Thyroid gland (tissue), 4 donors: Measurements from ENCODE around the gene SYT1. TPM values are rescaled to one million over a fixed set of nuclear protein-coding genes. Genes with fewer than 3 reads are reported as not detected.

Source experiments
- DNase-seq, 2 donors: peaks; one replicate each; pipeline ENCODE4 v3.0.0-alpha.2; 2019
- H3K27ac ChIP-seq, 3 donors: fragments of 200-600 bp; sonication (generic); 1 replicate in 2 of 3; 2 replicates in 1 of 3; pipeline ENCODE4 v1.5.1; 2016 to 2019; ENCODE audit warnings: mild to moderate bottlenecking in 1 of 3, moderate library complexity in 1 of 3
- H3K27me3 ChIP-seq: fragments of 200-600 bp; sonication (generic); one replicate; pipeline ENCODE4 v1.5.1; 2019
- H3K36me3 ChIP-seq, 2 donors: fragments of 200-600 bp; sonication (generic); one replicate each; pipeline ENCODE4 v1.5.1; 2016 to 2019
- H3K4me1 ChIP-seq, 2 donors: fragments of 200-600 bp; sonication (generic); one replicate each; pipeline ENCODE4 v1.5.1; 2017 to 2019
- H3K4me3 ChIP-seq, 3 donors: fragments of 200-600 bp; sonication (generic); replicated peaks in 1 of 3; 1 replicate in 2 of 3; 2 replicates in 1 of 3; pipeline ENCODE4 v1.5.1; 2016; ENCODE audit warnings: mild to moderate bottlenecking in 1 of 3
- H3K9me3 ChIP-seq: fragments of 200-600 bp; sonication (generic); one replicate; pipeline ENCODE4 v1.5.1; 2017
- POLR2A ChIP-seq, 2 donors: fragments of 450-650 bp; IDR thresholded peaks; one replicate each; pipeline ENCODE4 v1.6.1; 2017; ENCODE audit warnings: antibody characterized with exemption in 2 of 2, mild to moderate bottlenecking in 2 of 2, moderate library complexity in 1 of 2
- WGBS, 2 donors: methylation state at CpG; one replicate each; pipeline ENCODE4 v1.1.5; 2017; 5-methylcytosine and 5-hydroxymethylcytosine counted together
- intact Hi-C: fragments of 100-400 bp; cut with DNase I; formaldehyde crosslinking; loops from one replicate; pipeline ENCODE4 v1.15.1; 2023
- total RNA-seq, 4 donors: library from RNA; depleted of rRNA; stranded (reverse); fragments of >200 nt; gene quantifications; one replicate each; pipeline ENCODE4 v1.2.3, GENCODE V29; 2016
- TF ChIP-seq, protein P1 (sequence below), 6 experiments: fragments of 200-600 bp in 3 of 6; fragments of 450-650 bp in 3 of 6; sonication (generic) in 3 of 6; IDR thresholded peaks; one replicate each; pipeline ENCODE4 v1.5.1; 2016 to 2019; ENCODE audit warnings: antibody characterized with exemption in 6 of 6, mild to moderate bottlenecking in 2 of 6, inconsistent platforms in 1 of 6, moderate library complexity in 1 of 6

Gene SYT1
- total RNA-seq, result 1 to 10 TPM in 2 of 4 donors, under 1 TPM in 2; 0.58 to 2.4 (median 1.2) TPM

DNA sequence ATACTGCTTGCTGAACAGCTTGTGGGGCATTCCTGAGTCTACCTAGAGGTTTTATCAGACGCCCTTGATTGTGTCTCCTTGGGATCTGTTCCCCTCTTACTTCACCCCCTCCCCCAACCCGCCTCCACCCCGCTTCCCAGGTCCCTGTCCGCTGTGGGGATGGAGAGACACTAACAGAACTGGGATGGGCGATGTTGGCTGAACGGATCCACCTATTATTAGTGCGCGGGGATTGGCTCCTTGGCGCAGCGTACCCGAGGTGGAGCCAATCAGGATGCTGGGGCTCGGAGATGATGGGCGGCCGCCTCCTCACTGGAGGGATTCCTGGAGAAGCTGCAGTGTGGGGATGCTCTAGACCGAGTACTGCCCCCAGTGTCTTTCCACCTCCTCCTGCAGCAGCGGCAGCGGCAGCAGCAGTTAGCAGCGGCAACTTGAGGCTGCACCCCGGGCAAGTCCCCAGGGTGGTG lies at the start of gene SYT1:
SYT1 (plus strand) TSS at position 372 of the 467 bp plus-strand sequence.
- no peak for TF ChIP-seq POLR2A (IDR thresholded peaks at IDR 0.05)
- TF ChIP-seq, protein P1, sequence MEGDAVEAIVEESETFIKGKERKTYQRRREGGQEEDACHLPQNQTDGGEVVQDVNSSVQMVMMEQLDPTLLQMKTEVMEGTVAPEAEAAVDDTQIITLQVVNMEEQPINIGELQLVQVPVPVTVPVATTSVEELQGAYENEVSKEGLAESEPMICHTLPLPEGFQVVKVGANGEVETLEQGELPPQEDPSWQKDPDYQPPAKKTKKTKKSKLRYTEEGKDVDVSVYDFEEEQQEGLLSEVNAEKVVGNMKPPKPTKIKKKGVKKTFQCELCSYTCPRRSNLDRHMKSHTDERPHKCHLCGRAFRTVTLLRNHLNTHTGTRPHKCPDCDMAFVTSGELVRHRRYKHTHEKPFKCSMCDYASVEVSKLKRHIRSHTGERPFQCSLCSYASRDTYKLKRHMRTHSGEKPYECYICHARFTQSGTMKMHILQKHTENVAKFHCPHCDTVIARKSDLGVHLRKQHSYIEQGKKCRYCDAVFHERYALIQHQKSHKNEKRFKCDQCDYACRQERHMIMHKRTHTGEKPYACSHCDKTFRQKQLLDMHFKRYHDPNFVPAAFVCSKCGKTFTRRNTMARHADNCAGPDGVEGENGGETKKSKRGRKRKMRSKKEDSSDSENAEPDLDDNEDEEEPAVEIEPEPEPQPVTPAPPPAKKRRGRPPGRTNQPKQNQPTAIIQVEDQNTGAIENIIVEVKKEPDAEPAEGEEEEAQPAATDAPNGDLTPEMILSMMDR (IDR thresholded peaks at IDR 0.05), result no peak
- no peaks in the 10 kb centered on the region for H3K36me3 ChIP-seq
- peak in 1 of 2 donors; percentile 13 for DNase-seq
- H3K9me3 ChIP-seq, result no peaks in the 10 kb centered on the region
- peaks cover 2 to 20% of the 10 kb centered on the region in 2 donors for H3K4me1 ChIP-seq
- 2% methylated on average over 11 to 15 of the region's 19 CpGs for WGBS, 2 donors
- H3K27ac ChIP-seq, result no peak within 1 kb of the TSS
- H3K27me3 ChIP-seq, result peaks cover 4% of the 10 kb centered on the region
- intact Hi-C loops, result no loop called here
- H3K4me3 ChIP-seq, result peak within 1 kb of the TSS in 2 of 3 donors; percentile 19 to 32

DNA sequence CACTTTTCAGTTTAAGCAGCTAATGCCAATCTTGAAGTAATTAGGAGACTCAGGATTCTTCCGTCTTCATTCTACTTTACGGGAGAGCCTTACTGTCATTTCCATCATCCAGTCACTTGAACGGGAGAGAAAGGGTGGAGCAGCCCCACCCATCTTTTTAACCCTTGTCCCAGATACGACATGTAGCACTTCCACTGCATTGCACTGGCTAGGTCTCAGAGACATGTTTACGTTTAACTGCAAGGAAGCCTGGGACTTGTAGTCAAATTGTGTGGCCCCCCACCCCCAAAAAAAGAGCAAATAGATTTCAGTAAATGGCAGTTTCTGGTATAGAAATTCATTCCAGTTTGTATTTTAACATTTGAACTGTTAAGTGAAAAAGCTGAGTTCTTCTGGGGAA lies 46.1 kb upstream of the SYT1 start:
- no peaks in the 10 kb centered on the region for H3K9me3 ChIP-seq
- WGBS, 2 donors, result 36 to 38% methylated on average over 5 of the region's 5 CpGs
- no peak for DNase-seq
- no peaks in the 10 kb centered on the region for H3K4me1 ChIP-seq
- TF ChIP-seq POLR2A (IDR thresholded peaks at IDR 0.05), result no peak
- TF ChIP-seq, protein P1 (IDR thresholded peaks at IDR 0.05), result no peak
- no peak overlapping the region for H3K4me3 ChIP-seq
- no peak overlapping the region for H3K27ac ChIP-seq
- no peaks in the 10 kb centered on the region for H3K36me3 ChIP-seq
- H3K27me3 ChIP-seq, result no peaks in the 10 kb centered on the region
- intact Hi-C loops, result no loop called here

DNA sequence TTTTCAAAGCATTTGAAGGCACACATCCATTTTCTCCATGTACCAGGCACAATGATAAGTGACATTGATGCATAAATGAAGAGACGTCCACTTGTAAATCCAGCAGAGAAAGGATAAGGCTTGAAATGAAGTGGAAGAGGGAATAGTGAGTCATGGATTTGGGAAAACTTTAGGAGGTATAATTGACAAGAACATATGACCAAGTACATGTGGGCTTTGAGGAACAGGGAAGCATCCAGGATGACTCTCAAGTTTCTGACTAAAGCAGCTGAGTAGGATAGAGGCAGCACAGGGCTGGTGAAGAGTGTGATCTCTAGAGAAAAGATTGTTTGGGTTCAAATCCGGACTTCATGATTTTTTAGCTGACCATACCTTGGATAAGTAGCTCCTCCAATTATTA lies 43.6 kb upstream of the SYT1 start:
- WGBS, 2 donors, result 74 to 86% methylated on average over 2 of the region's 2 CpGs
- Histone ChIP-seq H3K9me3 (no peaks in the 10 kb centered on the region), H3K36me3 (no peaks in the 10 kb centered on the region), H3K27ac (no peak overlapping the region), H3K27me3 (no peaks in the 10 kb centered on the region), H3K4me3 (no peak overlapping the region), H3K4me1 (no peaks in the 10 kb centered on the region)
- intact Hi-C loops, result no loop called here
- TF ChIP-seq, protein P1 (IDR thresholded peaks at IDR 0.05), result no peak
- no peak for TF ChIP-seq POLR2A (IDR thresholded peaks at IDR 0.05)
- no peak for DNase-seq

DNA sequence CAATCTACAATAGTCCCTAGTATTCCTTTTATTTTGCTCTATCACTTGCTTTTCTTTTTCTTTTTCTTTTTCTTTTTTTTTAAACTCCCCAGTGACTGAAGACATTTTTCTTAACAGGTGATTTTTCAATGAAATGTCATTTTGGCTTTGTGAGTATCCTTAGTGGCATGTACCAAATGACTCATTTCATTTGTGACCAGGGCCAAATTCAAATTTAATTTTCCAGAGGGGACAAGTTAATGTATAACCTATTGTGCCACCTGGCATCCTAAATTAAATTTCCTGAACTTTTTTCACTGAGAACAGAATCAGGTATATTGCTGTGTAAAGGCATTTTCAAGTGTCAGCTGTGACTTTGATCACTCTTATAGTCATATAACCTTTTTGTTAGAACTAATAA lies 39.7 kb upstream of the SYT1 start:
- H3K27ac ChIP-seq, result no peak overlapping the region
- H3K4me3 ChIP-seq, result no peak overlapping the region
- no peak for DNase-seq
- H3K36me3 ChIP-seq, result no peaks in the 10 kb centered on the region
- intact Hi-C loops, result no loop called here
- TF ChIP-seq, protein P1 (IDR thresholded peaks at IDR 0.05), result no peak
- no peak for TF ChIP-seq POLR2A (IDR thresholded peaks at IDR 0.05)
- no peaks in the 10 kb centered on the region for H3K4me1 ChIP-seq
- no peaks in the 10 kb centered on the region for H3K9me3 ChIP-seq
- H3K27me3 ChIP-seq, result no peaks in the 10 kb centered on the region

DNA sequence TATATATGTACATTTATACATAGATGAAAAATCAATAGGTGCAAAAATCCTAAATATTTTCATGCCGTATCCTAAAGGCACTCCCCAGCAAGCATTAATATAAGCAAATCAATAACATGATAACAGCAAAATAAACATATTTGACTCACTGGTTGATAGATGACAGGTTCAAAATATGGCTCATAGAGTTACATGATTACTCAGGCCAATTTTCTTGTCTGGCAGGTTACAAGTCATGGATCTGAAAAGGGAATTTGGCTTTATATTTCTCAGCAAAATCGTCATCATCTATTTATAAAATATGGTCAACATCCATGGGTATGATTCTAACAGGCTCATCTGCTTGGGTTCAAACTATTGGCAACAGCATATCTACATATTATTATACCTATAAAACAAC lies 34.9 kb upstream of the SYT1 start:
- Histone ChIP-seq H3K27me3 (no peaks in the 10 kb centered on the region), H3K9me3 (no peaks in the 10 kb centered on the region), H3K4me1 (no peaks in the 10 kb centered on the region), H3K27ac (no peak overlapping the region), H3K4me3 (no peak overlapping the region), H3K36me3 (no peaks in the 10 kb centered on the region)
- DNase-seq, result no peak
- no peak for TF ChIP-seq POLR2A (IDR thresholded peaks at IDR 0.05)
- TF ChIP-seq, protein P1 (IDR thresholded peaks at IDR 0.05), result no peak
- WGBS, 2 donors, result 89 to 92% methylated on average over 2 of the region's 2 CpGs
- intact Hi-C loops, result no loop called here
